Neuronal stem cell (in vitro differentiated cells): ENCODE results near the gene ZCCHC3.

ENCODE experiments used
- DNase-seq: peaks from one replicate; pipeline ENCODE4 v3.0.0-alpha.2; 2013; ENCODE audit warnings: low spot score
- H2AFZ ChIP-seq: one replicate; pipeline ENCODE4 v1.6.1; 2013; ENCODE audit warnings: mild to moderate bottlenecking, low read length, inconsistent platforms
- H2AK5ac ChIP-seq: 2 replicates; pipeline ENCODE4 v1.6.1; 2013; ENCODE audit warnings: low read depth, mild to moderate bottlenecking, inconsistent platforms, low read length, moderate library complexity, mixed read lengths
- H2BK120ac ChIP-seq: 2 replicates; pipeline ENCODE4 v1.6.1; 2013; ENCODE audit warnings: low read depth, mild to moderate bottlenecking, inconsistent platforms, low read length, moderate library complexity, mixed read lengths
- H2BK12ac ChIP-seq: one replicate; pipeline ENCODE4 v1.6.1; 2013; ENCODE audit warnings: low read length, inconsistent platforms
- H2BK15ac ChIP-seq: 2 replicates; pipeline ENCODE4 v1.6.1; 2013; ENCODE audit warnings: mild to moderate bottlenecking, low read length, inconsistent platforms, mixed read lengths
- H2BK5ac ChIP-seq: one replicate; pipeline ENCODE4 v1.6.1; 2013; ENCODE audit warnings: inconsistent platforms, mild to moderate bottlenecking, low read length, moderate library complexity
- H3K14ac ChIP-seq: one replicate; pipeline ENCODE4 v1.6.1; 2013; ENCODE audit warnings: low read length, inconsistent platforms
- H3K18ac ChIP-seq: 2 replicates; pipeline ENCODE4 v1.6.1; 2013; ENCODE audit warnings: low read length, inconsistent platforms
- H3K23ac ChIP-seq: 2 replicates; pipeline ENCODE4 v1.6.1; 2013; ENCODE audit warnings: low read depth, mild to moderate bottlenecking, mixed read lengths, low read length, inconsistent platforms; ENCODE audit not compliant: poor library complexity
- H3K27ac ChIP-seq: replicated peaks from 3 replicates; pipeline ENCODE4 v1.5.1; 2013; ENCODE audit warnings: low read length, inconsistent platforms
- H3K27me3 ChIP-seq, 3 experiments: 2 replicates each; pipeline ENCODE4 v1.6.1; 2013; ENCODE audit warnings: low read length in 3 of 3, mild to moderate bottlenecking in 2 of 3, inconsistent platforms in 1 of 3, low read depth in 1 of 3, mixed read lengths in 1 of 3, moderate library complexity in 1 of 3; ENCODE audit not compliant: control insufficient read depth in 3 of 3, insufficient read depth in 3 of 3
- H3K36me3 ChIP-seq, 2 donors: replicated peaks in 1 of 2; 2 replicates each; pipeline ENCODE4 v1.6.1; 2013; ENCODE audit warnings: low read length in 2 of 2; ENCODE audit not compliant: control insufficient read depth in 2 of 2, insufficient read depth in 2 of 2
- H3K4ac ChIP-seq: 2 replicates; pipeline ENCODE4 v1.6.1; 2013; ENCODE audit warnings: inconsistent platforms, mild to moderate bottlenecking, low read length, moderate library complexity
- H3K4me1 ChIP-seq, 2 donors: 1 replicate in 1 of 2; 2 replicates in 1 of 2; pipeline ENCODE4 v1.6.1; 2013; ENCODE audit warnings: low read length in 2 of 2, low read depth in 1 of 2; ENCODE audit not compliant: control insufficient read depth in 2 of 2, insufficient read depth in 1 of 2
- H3K4me2 ChIP-seq: one replicate; pipeline ENCODE4 v1.6.1; 2013; ENCODE audit warnings: mild to moderate bottlenecking, low read length, inconsistent platforms; ENCODE audit not compliant: insufficient read depth, poor library complexity, severe bottlenecking
- H3K4me3 ChIP-seq, 2 donors: 2 replicates each; pipeline ENCODE4 v1.5.1; 2013; ENCODE audit warnings: low read length in 2 of 2, mild to moderate bottlenecking in 2 of 2, inconsistent platforms in 1 of 2, moderate library complexity in 1 of 2
- H3K79me1 ChIP-seq: one replicate; pipeline ENCODE4 v1.6.1; 2013; ENCODE audit warnings: low read depth, mild to moderate bottlenecking, inconsistent platforms, low read length, moderate library complexity
- H3K9ac ChIP-seq: one replicate; pipeline ENCODE4 v1.6.1; 2013; ENCODE audit warnings: mild to moderate bottlenecking, low read depth, low read length, inconsistent platforms; ENCODE audit not compliant: poor library complexity
- H3K9me3 ChIP-seq, 2 donors: replicated peaks in 1 of 2; 2 replicates each; pipeline versions ENCODE3 to v1.6.1; 2013; ENCODE audit warnings: low read length in 2 of 2, mild to moderate bottlenecking in 2 of 2, inconsistent platforms in 1 of 2, low read depth in 1 of 2, mixed read lengths in 1 of 2, moderate library complexity in 1 of 2; ENCODE audit not compliant: control insufficient read depth in 2 of 2, insufficient read depth in 1 of 2
- H4K8ac ChIP-seq: one replicate; pipeline ENCODE4 v1.6.1; 2013; ENCODE audit warnings: low read depth, mild to moderate bottlenecking, inconsistent platforms, low read length, moderate library complexity
- H4K91ac ChIP-seq: one replicate; pipeline ENCODE4 v1.6.1; 2013; ENCODE audit warnings: low read length, low read depth, mild to moderate bottlenecking, inconsistent platforms; ENCODE audit not compliant: poor library complexity
- WGBS, 2 donors: extraction: QIAGEN DNeasy Blood & Tissue Kit; methylation state at CpG; one replicate each; pipeline ENCODE4 v1.1.7; 2013; ENCODE audit warnings: missing lambda C conversion rate in 2 of 2, mixed read lengths in 1 of 2; ENCODE audit not compliant: insufficient read length in 2 of 2, insufficient replicate concordance in 1 of 2; ENCODE audit errors: extremely low coverage in 2 of 2; 5-methylcytosine and 5-hydroxymethylcytosine counted together

The ZCCHC3 gene

DNA sequence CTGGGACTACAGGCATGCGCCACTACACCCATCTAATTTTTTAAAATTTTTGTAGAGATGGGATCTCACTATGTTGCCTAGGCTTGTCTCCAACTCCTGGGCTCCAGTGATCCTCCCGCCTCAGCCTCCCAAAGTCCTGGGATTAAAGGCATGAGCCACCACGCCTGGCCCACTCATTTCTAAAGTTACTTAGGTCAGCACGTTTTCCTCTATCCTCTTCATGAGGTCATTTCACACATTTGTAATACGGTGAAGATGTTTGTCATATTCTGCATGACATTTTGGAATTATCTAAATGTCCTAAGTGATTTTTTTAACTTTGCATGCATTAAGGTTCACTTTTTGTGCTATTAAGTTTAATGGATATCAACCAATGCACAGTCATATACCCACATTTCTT is 16.0 kb downstream of the ZCCHC3 start:
- Histone ChIP-seq H3K4me2 (no peak overlapping the region), H2AFZ (no peak overlapping the region), H3K79me1 (no peaks in the 10 kb centered on the region), H3K18ac (no peak overlapping the region), H4K8ac (no peak overlapping the region), H3K9ac (no peak overlapping the region), H3K23ac (no peak overlapping the region), H3K14ac (no peak overlapping the region), H2BK12ac (no peak overlapping the region), H3K4me1 (peaks cover 4 to 10% of the 10 kb centered on the region in 2 donors), H3K27me3 (no peaks in the 10 kb centered on the region), H2BK120ac (no peak overlapping the region), H3K9me3 (no peaks in the 10 kb centered on the region), H2AK5ac (no peak overlapping the region), H4K91ac (no peak overlapping the region), H3K27ac (no peak overlapping the region), H3K36me3 (no peaks in the 10 kb centered on the region), H3K4me3 (no peak overlapping the region), H2BK5ac (no peak overlapping the region), H2BK15ac (no peak overlapping the region), H3K4ac (no peak overlapping the region)
- WGBS, 2 donors: no CpG with 5 or more reads among the region's 5 CpGs
- no peak for DNase-seq

- Histone ChIP-seq H2BK12ac (no peak overlapping the region), H4K91ac (no peak overlapping the region), H3K4me2 (no peak overlapping the region), H3K36me3 (no peaks in the 10 kb centered on the region), H3K9ac (no peak overlapping the region), H2AFZ (no peak overlapping the region), H3K14ac (no peak overlapping the region), H4K8ac (no peak overlapping the region), H3K4me3 (no peak overlapping the region), H3K27ac (no peak overlapping the region), H2BK15ac (no peak overlapping the region), H3K4ac (no peak overlapping the region), H3K79me1 (no peaks in the 10 kb centered on the region), H3K23ac (no peak overlapping the region), H2AK5ac (no peak overlapping the region), H3K27me3 (no peaks in the 10 kb centered on the region), H2BK5ac (no peak overlapping the region), H3K9me3 (no peaks in the 10 kb centered on the region), H2BK120ac (no peak overlapping the region), H3K4me1 (peaks cover 1 to 8% of the 10 kb centered on the region in 2 donors), H3K18ac (no peak overlapping the region)
- no peak for DNase-seq
Measured at GRCh38 chr20:313948-314347, 16.6 kb downstream of the ZCCHC3 start.

DNA sequence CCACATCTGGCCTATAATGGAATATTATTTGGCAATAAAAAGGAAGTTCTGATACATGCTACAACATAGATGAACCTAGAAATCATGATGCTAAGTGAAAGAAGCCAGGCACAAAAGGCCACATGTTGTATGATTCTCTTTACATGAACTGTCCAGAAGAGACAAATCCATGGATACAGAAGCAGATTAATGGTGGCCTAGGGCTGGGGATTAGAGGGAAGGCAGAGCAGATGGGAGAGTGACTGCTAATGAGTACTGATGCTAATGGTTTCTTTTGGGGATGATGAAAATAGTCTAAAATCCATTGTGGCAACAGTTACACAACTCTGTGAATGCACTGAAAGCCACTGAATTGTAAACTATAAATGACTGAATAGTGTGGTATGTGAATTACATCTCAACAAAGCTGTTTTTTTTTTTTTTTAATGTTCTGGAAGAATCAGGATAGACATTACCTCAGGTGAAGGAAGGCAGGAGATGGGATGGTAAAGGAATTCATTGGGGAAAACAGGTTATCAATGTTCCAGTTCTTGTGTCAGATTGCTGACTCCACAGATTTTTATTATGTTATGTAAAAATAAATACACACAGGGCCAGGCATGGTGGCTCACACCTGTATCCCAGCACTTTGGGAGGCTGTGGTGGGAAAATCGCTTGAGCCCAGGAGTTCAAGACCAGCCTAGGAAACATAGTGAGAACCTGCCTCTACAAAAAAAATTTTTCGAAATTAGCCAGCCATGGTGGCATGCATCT is 19.1 kb downstream of the ZCCHC3 start:
- H3K4me1 ChIP-seq: no peaks in the 10 kb centered on the region
- H3K27ac ChIP-seq: no peak overlapping the region
- H3K23ac ChIP-seq: no peak overlapping the region
- H3K18ac ChIP-seq: no peak overlapping the region
- H3K36me3 ChIP-seq: peaks cover 3 to 11% of the 10 kb centered on the region in 2 donors
- H2AFZ ChIP-seq: no peak overlapping the region
- H3K14ac ChIP-seq: no peak overlapping the region
- no peak overlapping the region for H4K8ac ChIP-seq
- no peaks in the 10 kb centered on the region for H3K27me3 ChIP-seq
- H3K4me3 ChIP-seq: no peak overlapping the region
- no peak overlapping the region for H4K91ac ChIP-seq
- no peak overlapping the region for H3K4me2 ChIP-seq
- peaks cover 0 to 4% of the 10 kb centered on the region in 2 donors for H3K9me3 ChIP-seq
- no peak overlapping the region for H3K9ac ChIP-seq
- H2AK5ac ChIP-seq: no peak overlapping the region
- H2BK5ac ChIP-seq: no peak overlapping the region
- no peak overlapping the region for H2BK15ac ChIP-seq
- H2BK120ac ChIP-seq: no peak overlapping the region
- no peak overlapping the region for H2BK12ac ChIP-seq
- DNase-seq: no peak
- H3K79me1 ChIP-seq: no peaks in the 10 kb centered on the region
- no CpG with 5 or more reads among the region's 2 CpGs for WGBS, 2 donors
- no peak overlapping the region for H3K4ac ChIP-seq

- Histone ChIP-seq H3K9ac (peak overlapping the region; percentile 90), H3K23ac (peak overlapping the region; percentile 94), H2BK120ac (no peak overlapping the region), H4K8ac (no peak overlapping the region), H3K36me3 (peaks cover 17 to 32% of the 10 kb centered on the region in 2 donors), H3K9me3 (peaks cover 0 to 4% of the 10 kb centered on the region in 2 donors), H3K4me2 (peak overlapping the region; percentile 99), H3K79me1 (peaks cover 7% of the 10 kb centered on the region), H3K27ac (peak overlapping the region; percentile 94), H3K27me3 (no peaks in the 10 kb centered on the region), H3K4ac (no peak overlapping the region), H3K14ac (no peak overlapping the region), H2BK5ac (peak overlapping the region; percentile 84), H2BK12ac (no peak overlapping the region), H2BK15ac (peak overlapping the region; percentile 97), H3K4me3 (peak overlapping the region; percentile 79 to 98), H2AK5ac (no peak overlapping the region), H3K18ac (peak overlapping the region; percentile 98), H2AFZ (peak overlapping the region; percentile 88), H3K4me1 (peaks cover 14 to 22% of the 10 kb centered on the region in 2 donors), H4K91ac (no peak overlapping the region)
- peak; percentile 90 for DNase-seq
- no CpG with 5 or more reads among the region's 69 CpGs for WGBS, 2 donors
Measured at GRCh38 chr20:324177-325044, 27.0 kb downstream of the ZCCHC3 start.
